ENCODE data around the gene PPEF1. TPM values are rescaled to one million over a fixed set of nuclear protein-coding genes. Genes with fewer than 3 reads are reported as not detected.
"Not testable (repeated sequence)": the region's sequence is repeated elsewhere in the genome, so short reads cannot be mapped to it uniquely, and the experiment has no call there.

Gene PPEF1
- total RNA-seq, 1 donor from 2014 or later, result 0.58 TPM

DNA sequence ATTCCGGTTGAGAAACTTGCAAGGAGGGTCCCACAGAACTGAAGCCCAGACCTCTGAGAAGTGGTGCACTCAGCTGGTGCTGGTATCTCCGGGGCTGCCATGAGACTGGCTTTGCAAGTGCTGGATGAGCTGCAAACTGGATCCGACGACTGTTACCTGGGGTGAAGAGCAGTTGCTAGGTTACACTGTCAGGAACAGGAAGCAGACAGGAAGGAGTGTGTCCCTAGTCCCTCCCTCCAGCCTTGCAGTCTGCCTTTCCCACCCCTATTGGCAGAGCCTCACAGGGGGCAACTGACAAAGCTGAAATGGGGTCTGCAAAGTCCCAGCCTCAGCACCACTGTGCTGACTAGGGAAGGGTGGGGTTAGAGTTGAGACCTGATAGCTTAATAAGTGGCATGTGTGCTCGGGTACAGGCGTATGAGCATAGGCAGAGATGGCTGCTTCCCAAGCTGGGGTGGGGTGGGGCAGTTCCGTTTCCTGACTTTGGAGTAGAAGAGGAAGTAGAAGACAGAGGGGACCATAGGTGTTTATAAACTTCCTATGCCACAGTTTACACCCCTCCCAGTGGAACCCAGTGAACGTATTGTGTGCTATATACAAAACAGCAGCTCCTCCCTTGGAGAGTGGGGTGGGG lies 18.0 kb downstream of the PPEF1 start:
- TF ChIP-seq, protein P1, sequence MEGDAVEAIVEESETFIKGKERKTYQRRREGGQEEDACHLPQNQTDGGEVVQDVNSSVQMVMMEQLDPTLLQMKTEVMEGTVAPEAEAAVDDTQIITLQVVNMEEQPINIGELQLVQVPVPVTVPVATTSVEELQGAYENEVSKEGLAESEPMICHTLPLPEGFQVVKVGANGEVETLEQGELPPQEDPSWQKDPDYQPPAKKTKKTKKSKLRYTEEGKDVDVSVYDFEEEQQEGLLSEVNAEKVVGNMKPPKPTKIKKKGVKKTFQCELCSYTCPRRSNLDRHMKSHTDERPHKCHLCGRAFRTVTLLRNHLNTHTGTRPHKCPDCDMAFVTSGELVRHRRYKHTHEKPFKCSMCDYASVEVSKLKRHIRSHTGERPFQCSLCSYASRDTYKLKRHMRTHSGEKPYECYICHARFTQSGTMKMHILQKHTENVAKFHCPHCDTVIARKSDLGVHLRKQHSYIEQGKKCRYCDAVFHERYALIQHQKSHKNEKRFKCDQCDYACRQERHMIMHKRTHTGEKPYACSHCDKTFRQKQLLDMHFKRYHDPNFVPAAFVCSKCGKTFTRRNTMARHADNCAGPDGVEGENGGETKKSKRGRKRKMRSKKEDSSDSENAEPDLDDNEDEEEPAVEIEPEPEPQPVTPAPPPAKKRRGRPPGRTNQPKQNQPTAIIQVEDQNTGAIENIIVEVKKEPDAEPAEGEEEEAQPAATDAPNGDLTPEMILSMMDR (IDR thresholded peaks at IDR 0.05; ENCODE audit: borderline replicate concordance), result no peak
- intact Hi-C loops (cut with micrococcal nuclease), result no loop called here
- DNase-seq, result no peak

DNA sequence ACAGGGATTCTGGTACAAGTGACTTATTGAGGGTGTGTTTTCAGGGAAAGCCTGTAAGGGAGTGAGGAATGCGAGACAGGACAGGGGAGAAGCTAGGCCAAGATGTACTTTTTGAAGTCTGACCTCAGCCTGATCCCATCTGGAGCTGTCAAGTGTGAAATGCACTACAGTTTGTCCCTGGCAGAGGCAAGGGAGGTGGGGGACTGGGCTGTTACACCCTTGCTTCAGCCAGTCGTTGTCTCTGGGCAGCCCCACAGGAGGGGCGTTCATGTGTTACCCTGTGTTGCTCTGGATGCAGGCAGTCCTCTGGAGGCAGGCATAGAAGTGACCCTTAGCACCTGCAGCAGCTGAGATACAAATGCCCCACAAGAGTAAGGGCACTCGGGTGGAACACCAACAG lies 25.8 kb downstream of the PPEF1 start:
- no peaks in the 10 kb centered on the region for H3K27me3 ChIP-seq (ENCODE audit: low read depth)
- intact Hi-C loops (cut with micrococcal nuclease), result no loop called here
- TF ChIP-seq, protein P1 (IDR thresholded peaks at IDR 0.05; ENCODE audit: borderline replicate concordance), result no peak
- H3K27ac ChIP-seq (replicated peaks), result no peak overlapping the region
- H3K36me3 ChIP-seq, result no peaks in the 10 kb centered on the region
- no peak overlapping the region for H3K4me3 ChIP-seq
- DNase-seq, result no peak
- no peaks in the 10 kb centered on the region for H3K9me3 ChIP-seq (replicated peaks)
- H3K4me1 ChIP-seq, result no peaks in the 10 kb centered on the region

More for the DNA sequence above, 18.0 kb downstream of the PPEF1 start:
- no peaks in the 10 kb centered on the region for H3K9me3 ChIP-seq (replicated peaks)
- H3K4me1 ChIP-seq, result no peaks in the 10 kb centered on the region
- no peaks in the 10 kb centered on the region for H3K36me3 ChIP-seq
- no peak overlapping the region for H3K4me3 ChIP-seq
- no peak overlapping the region for H3K27ac ChIP-seq (replicated peaks)
- H3K27me3 ChIP-seq (ENCODE audit: low read depth), result no peaks in the 10 kb centered on the region

- DNase-seq; H3K4me1 ChIP-seq; intact Hi-C loops (cut with micrococcal nuclease); H3K27ac ChIP-seq (replicated peaks); H3K27me3 ChIP-seq (ENCODE audit: low read depth); H3K36me3 ChIP-seq; H3K9me3 ChIP-seq (replicated peaks); H3K4me3 ChIP-seq: not testable (repeated sequence)
Measured at GRCh38 chrX:18739609-18740008, 32.2 kb downstream of the PPEF1 start.

DNA sequence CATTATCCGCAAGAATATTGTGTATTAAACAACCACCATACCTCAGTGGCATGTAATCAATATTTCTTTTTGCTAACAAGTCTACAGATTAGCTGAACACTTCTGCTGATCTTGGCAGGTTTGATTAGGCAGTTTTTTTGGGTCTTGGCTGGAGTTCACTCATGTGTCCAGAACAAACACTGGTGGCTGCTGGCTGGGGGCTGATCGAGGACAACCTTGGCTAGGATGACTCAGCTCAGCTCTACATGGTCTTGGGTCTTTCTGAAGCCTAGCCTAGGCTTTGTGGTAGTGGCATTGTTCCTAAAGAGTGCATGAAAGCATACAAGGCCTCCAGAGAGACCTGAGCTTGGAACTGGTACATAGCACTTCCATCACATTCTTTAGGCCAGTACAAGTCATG lies 41.1 kb downstream of the PPEF1 start:
- H3K36me3 ChIP-seq, result no peaks in the 10 kb centered on the region
- no peak overlapping the region for H3K27ac ChIP-seq (replicated peaks)
- TF ChIP-seq, protein P1 (IDR thresholded peaks at IDR 0.05; ENCODE audit: borderline replicate concordance), result no peak
- no peaks in the 10 kb centered on the region for H3K9me3 ChIP-seq (replicated peaks)
- H3K4me1 ChIP-seq, result no peaks in the 10 kb centered on the region
- no peak overlapping the region for H3K4me3 ChIP-seq
- intact Hi-C loops (cut with micrococcal nuclease), result no loop called here
- no peak for DNase-seq
- no peaks in the 10 kb centered on the region for H3K27me3 ChIP-seq (ENCODE audit: low read depth)

DNA sequence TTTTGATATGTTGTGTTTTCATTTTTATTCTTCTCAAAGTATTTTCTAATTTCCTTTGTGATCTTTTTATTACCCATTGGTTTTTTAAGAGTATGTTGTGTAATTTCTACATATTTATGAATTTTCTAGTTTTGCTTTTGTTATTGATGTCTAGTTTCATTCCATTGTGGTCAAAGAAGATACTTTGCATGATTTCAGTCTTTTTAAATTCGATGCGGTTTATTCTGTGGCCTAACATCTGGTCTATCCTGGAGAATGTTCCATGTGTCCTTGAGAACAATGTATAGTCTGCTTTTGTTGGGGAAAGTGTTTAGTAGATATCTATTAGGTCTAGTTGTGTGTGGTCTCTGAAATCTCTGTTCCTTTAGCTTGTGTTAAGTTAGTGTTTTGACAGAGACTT lies 46.2 kb downstream of the PPEF1 start:
- Histone ChIP-seq H3K4me1 (no peaks in the 10 kb centered on the region), H3K36me3 (no peaks in the 10 kb centered on the region), H3K9me3 (replicated peaks) (no peaks in the 10 kb centered on the region), H3K27ac (replicated peaks) (no peak overlapping the region), H3K4me3 (no peak overlapping the region), H3K27me3 (ENCODE audit: low read depth) (no peaks in the 10 kb centered on the region)
- DNase-seq, result no peak
- TF ChIP-seq, protein P1 (IDR thresholded peaks at IDR 0.05; ENCODE audit: borderline replicate concordance), result no peak
- intact Hi-C loops (cut with micrococcal nuclease), result no loop called here

DNA sequence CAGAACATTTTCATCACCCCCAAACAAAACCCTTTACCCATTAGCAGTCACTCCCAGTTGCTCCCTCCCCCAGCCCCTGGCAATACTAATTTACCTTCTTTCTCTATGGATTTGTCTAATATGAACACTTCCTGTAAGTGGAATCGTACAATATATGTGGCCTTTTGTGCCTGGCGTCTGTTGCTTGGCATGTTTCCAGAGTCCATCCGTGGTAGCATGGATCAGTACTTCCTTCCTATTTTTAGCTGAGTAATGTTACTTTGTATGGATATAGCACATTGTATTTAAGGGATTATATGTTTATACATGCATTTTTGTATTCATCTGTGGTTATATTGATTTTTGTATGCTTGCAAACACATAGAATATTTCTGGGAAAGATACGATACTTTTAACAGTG lies 48.2 kb downstream of the PPEF1 start:
- Histone ChIP-seq H3K9me3 (replicated peaks) (no peaks in the 10 kb centered on the region), H3K27me3 (ENCODE audit: low read depth) (no peaks in the 10 kb centered on the region), H3K4me1 (no peaks in the 10 kb centered on the region), H3K4me3 (no peak overlapping the region), H3K27ac (replicated peaks) (no peak overlapping the region), H3K36me3 (no peaks in the 10 kb centered on the region)
- intact Hi-C loops (cut with micrococcal nuclease), result no loop called here
- TF ChIP-seq, protein P1 (IDR thresholded peaks at IDR 0.05; ENCODE audit: borderline replicate concordance), result no peak
- no peak for DNase-seq
